ENCODE results near the gene SLC25A51. TPM values are rescaled to one million over a fixed set of nuclear protein-coding genes. Genes with fewer than 3 reads are reported as not detected.

SLC25A51 gene
- polyA plus RNA-seq, 2 of the 4 experiments (the other 2 are of a cell fraction), result 17.2 to 24.3 TPM

- no peak for TF ChIP-seq CTCF (IDR thresholded peaks at IDR 0.05)
- TF ChIP-seq HOXA7 (CRISPR knock-in tag; IDR thresholded peaks at IDR 0.05), result no peak
- no peak for TF ChIP-seq ESRRA (IDR thresholded peaks at IDR 0.05; ENCODE audit: borderline replicate concordance, low read length)
Measured at GRCh38 chr9:37948417-37948980, 44.6 kb upstream of the SLC25A51 start (continued).

- CTCF ChIA-PET, result interaction anchor here (4.2 kb wide), 1 partner anchor 34 kb away, joined by 20 read pairs; no protein-coding TSS in a partner anchor
- no peak for TF ChIP-seq ESRRA (IDR thresholded peaks at IDR 0.05; ENCODE audit: borderline replicate concordance, low read length)
- Histone ChIP-seq H3K4me1 (peaks cover 73% of the 10 kb centered on the region), H3K9me3 (no peaks in the 10 kb centered on the region), H3K27ac (peak overlapping the region in 1 of 2 experiments; percentile 91; a peak in 3 of 6 replicates), H3K4me2 (no peak overlapping the region), H3K4me3 (no peak overlapping the region)
- ATAC-seq, result no peak
- POLR2A ChIA-PET, result no interaction called here
- DNase-seq (ENCODE audit: low read depth in 1 of 2, low spot score in 1 of 2), result no peak
- no peak for FAIRE-seq
- 93% methylated on average over 9 of the region's 9 CpGs for WGBS (ENCODE audit: missing lambda C conversion rate)
Measured at GRCh38 chr9:37947977-37948376, 44.0 kb upstream of the SLC25A51 start.

- ChIA-PET CTCF (interaction anchor here (1.2 to 4.2 kb wide), 2 partner anchors 34 to 69 kb away, joined by 4 to 20 read pairs; no protein-coding TSS in a partner anchor), POLR2A (no interaction called here)
- ATAC-seq (no peak), DNase-seq (ENCODE audit: low read depth in 1 of 2, low spot score in 1 of 2) (no peak), FAIRE-seq (no peak)
- Histone ChIP-seq H3K27ac (peak overlapping the region in 1 of 2 experiments; percentile 91; a peak in 3 of 6 replicates), H3K4me3 (no peak overlapping the region), H3K4me2 (no peak overlapping the region), H3K9me3 (no peaks in the 10 kb centered on the region), H3K4me1 (peaks cover 73% of the 10 kb centered on the region)
- 97% methylated on average over 6 of the region's 7 CpGs for WGBS (ENCODE audit: missing lambda C conversion rate)
- TF ChIP-seq RARB (CRISPR knock-in tag; IDR thresholded peaks at IDR 0.05), result no peak
- no peak for TF ChIP-seq KDM1A (IDR thresholded peaks at IDR 0.05; ENCODE audit: low read depth)
- no peak for TF ChIP-seq MAFK (IDR thresholded peaks at IDR 0.05; ENCODE audit: partially characterized antibody)
- TF ChIP-seq RNF2 (IDR thresholded peaks at IDR 0.05; ENCODE audit: borderline replicate concordance, low read depth), result no peak
- no peak for TF ChIP-seq KDM5A (IDR thresholded peaks at IDR 0.05)
- TF ChIP-seq USF2 (IDR thresholded peaks at IDR 0.05), result no peak
- TF ChIP-seq HDAC2 (IDR thresholded peaks at IDR 0.05), result no peak
- no peak for TF ChIP-seq HOXB13 (CRISPR knock-in tag; IDR thresholded peaks at IDR 0.05; ENCODE audit: low read depth)
- no peak for TF ChIP-seq PBX3 (IDR thresholded peaks at IDR 0.05)
- TF ChIP-seq ELK1 (IDR thresholded peaks at IDR 0.05; ENCODE audit: low read depth, low read length), result no peak
- TF ChIP-seq EHF (CRISPR knock-in tag; IDR thresholded peaks at IDR 0.05), result no peak
- TF ChIP-seq FOXS1 (CRISPR knock-in tag; IDR thresholded peaks at IDR 0.05), result no peak
- TF ChIP-seq ATOH8 (CRISPR knock-in tag; IDR thresholded peaks at IDR 0.05; ENCODE audit: low read depth), result no peak
- TF ChIP-seq MAZ (IDR thresholded peaks at IDR 0.05; ENCODE audit: borderline replicate concordance, low read depth, low read length), result no peak
Measured at GRCh38 chr9:37947471-37947870, 43.5 kb upstream of the SLC25A51 start.

Data from A549 (cell line).